Adrenal gland (tissue), 5 donors: ENCODE measurements around the gene AGO1.

Experiments
- CTCF ChIP-seq, 6 experiments: fragments of 450-650 bp in 4 of 6; fragments of 200-600 bp in 2 of 6; sonication (generic) in 1 of 6; IDR thresholded peaks; 1 replicate in 5 of 6; 2 replicates in 1 of 6; pipeline versions ENCODE4 v1.5.1 to v1.8.0; 2016 to 2021; ENCODE audit warnings: antibody characterized with exemption in 6 of 6, mild to moderate bottlenecking in 2 of 6, moderate library complexity in 1 of 6
- POLR2A ChIP-seq, 2 donors: fragments of 450-650 bp; IDR thresholded peaks; one replicate each; pipeline ENCODE4 v1.6.1; 2017; ENCODE audit warnings: antibody characterized with exemption in 2 of 2, mild to moderate bottlenecking in 2 of 2, moderate library complexity in 1 of 2
- donor health status: DM: no; HTN: no; CAD: no.

- no peak for TF ChIP-seq CTCF (IDR thresholded peaks at IDR 0.05)
- no peak for TF ChIP-seq POLR2A (IDR thresholded peaks at IDR 0.05)
Measured at GRCh38 chr1:35844826-35845225, 38.2 kb upstream of the AGO1 start.
